Smooth muscle cell (in vitro differentiated cells): ENCODE data around the gene CACNA2D3. TPM values are rescaled to one million over a fixed set of nuclear protein-coding genes. Genes with fewer than 3 reads are reported as not detected.

ENCODE experiments used
- DNase-seq: peaks from one replicate; lab custom pipeline; 2025; ENCODE audit not compliant: unreplicated experiment; lab: John Stamatoyannopoulos, UW
- H2AFZ ChIP-seq: fragments of 200-600 bp; sonication (generic); 2 replicates; pipeline ENCODE4 v1.6.0; 2016; ENCODE audit warnings: antibody characterized with exemption, low read depth, mild to moderate bottlenecking
- H3F3A ChIP-seq: fragments of 200-600 bp; sonication (generic); 2 replicates; pipeline ENCODE4 v1.6.0; 2017; ENCODE audit warnings: antibody characterized with exemption, low read depth
- H3K27ac ChIP-seq: fragments of 200-600 bp; sonication (generic); 2 replicates; pipeline ENCODE4 v1.5.1; 2016; ENCODE audit warnings: low read depth, mild to moderate bottlenecking
- H3K27me3 ChIP-seq: fragments of 200-600 bp; sonication (generic); 2 replicates; pipeline ENCODE4 v1.6.1; 2016; ENCODE audit warnings: low read depth, mild to moderate bottlenecking
- H3K36me3 ChIP-seq: fragments of 200-600 bp; sonication (generic); 2 replicates; pipeline ENCODE4 v1.5.1; 2016; ENCODE audit warnings: low read depth
- H3K4me1 ChIP-seq: fragments of 200-600 bp; sonication (generic); 2 replicates; pipeline ENCODE4 v1.5.1; 2016; ENCODE audit warnings: low read depth
- H3K4me2 ChIP-seq: fragments of 200-600 bp; sonication (generic); 2 replicates; pipeline ENCODE4 v1.6.0; 2016; ENCODE audit warnings: mild to moderate bottlenecking
- H3K4me3 ChIP-seq: fragments of 200-600 bp; sonication (generic); 2 replicates; pipeline ENCODE4 v1.5.1; 2016; ENCODE audit warnings: mild to moderate bottlenecking
- H3K79me2 ChIP-seq: fragments of 200-600 bp; sonication (generic); 2 replicates; pipeline ENCODE4 v1.6.0; 2016; ENCODE audit warnings: low read depth, mild to moderate bottlenecking
- H3K9ac ChIP-seq: fragments of 200-600 bp; sonication (generic); 2 replicates; pipeline ENCODE4 v1.6.0; 2016; ENCODE audit warnings: low read depth
- H3K9me3 ChIP-seq: fragments of 200-600 bp; sonication (generic); replicated peaks from 2 replicates; pipeline ENCODE4 v1.5.1; 2016; ENCODE audit warnings: low read depth
- H4K20me1 ChIP-seq: fragments of 200-600 bp; sonication (generic); 2 replicates; pipeline ENCODE4 v1.6.0; 2016; ENCODE audit warnings: low read depth
- CTCF ChIP-seq: fragments of 200-600 bp; sonication (generic); IDR thresholded peaks from 2 replicates; pipeline ENCODE4 v1.5.1; 2017; ENCODE audit warnings: borderline replicate concordance, mild to moderate bottlenecking, antibody characterized with exemption; ENCODE audit not compliant: insufficient read depth, poor library complexity, severe bottlenecking
- WGBS: methylation state at CpG from one replicate; pipeline ENCODE4 v1.1.7; 2016; ENCODE audit warnings: low lambda C conversion rate; 5-methylcytosine and 5-hydroxymethylcytosine counted together
- polyA plus RNA-seq: library from polyadenylated mRNA; unstranded; fragments of >200 nt; fragmentation: Nextera tagmentation; extraction: Ambion mirVana; gene quantifications from 2 replicates; pipeline ENCODE4 v1.2.1, GENCODE V29; 2016
- total RNA-seq: library from RNA; depleted of rRNA; stranded (reverse); fragments of >200 nt; gene quantifications from 2 replicates; pipeline ENCODE4 v1.2.3, GENCODE V29; 2014

CACNA2D3 gene
- total and polyA plus RNA-seq, 2 experiments from 2014 or later = 0.15 to 0.90 TPM

- Histone ChIP-seq H3K36me3 (no peaks in the 10 kb centered on the region), H3K4me3 (no peak overlapping the region), H3K79me2 (no peaks in the 10 kb centered on the region), H3K9ac (no peak overlapping the region), H3K4me2 (no peak overlapping the region), H3F3A (no peaks in the 10 kb centered on the region), H3K4me1 (no peaks in the 10 kb centered on the region), H3K9me3 (no peaks in the 10 kb centered on the region), H2AFZ (no peak overlapping the region), H3K27me3 (no peaks in the 10 kb centered on the region), H4K20me1 (no peaks in the 10 kb centered on the region), H3K27ac (no peak overlapping the region)
- no peak for DNase-seq
- no peak for TF ChIP-seq CTCF
Observed at GRCh38 chr3:54801977-54802376, 679.6 kb downstream of the CACNA2D3 start.

GRCh38 chr3:54810401-54810800, 688.0 kb downstream of the CACNA2D3 start:
- Histone ChIP-seq H3K27ac (no peak overlapping the region), H3K4me3 (no peak overlapping the region), H3K4me1 (no peaks in the 10 kb centered on the region), H3K36me3 (no peaks in the 10 kb centered on the region), H4K20me1 (no peaks in the 10 kb centered on the region), H3K4me2 (no peak overlapping the region), H3F3A (no peaks in the 10 kb centered on the region), H2AFZ (no peak overlapping the region), H3K9me3 (no peaks in the 10 kb centered on the region), H3K79me2 (no peaks in the 10 kb centered on the region), H3K27me3 (no peaks in the 10 kb centered on the region), H3K9ac (no peak overlapping the region)
- TF ChIP-seq CTCF = no peak
- no peak for DNase-seq
- 90% methylated on average over 3 of the region's 3 CpGs for WGBS

GRCh38 chr3:54814224-54814623, 691.9 kb downstream of the CACNA2D3 start:
- H3K79me2 ChIP-seq = no peaks in the 10 kb centered on the region
- no peaks in the 10 kb centered on the region for H3K27me3 ChIP-seq
- H4K20me1 ChIP-seq = no peaks in the 10 kb centered on the region
- no peaks in the 10 kb centered on the region for H3F3A ChIP-seq
- H3K36me3 ChIP-seq = no peaks in the 10 kb centered on the region
- TF ChIP-seq CTCF = no peak
- no peak overlapping the region for H3K4me3 ChIP-seq
- H3K9ac ChIP-seq = no peak overlapping the region
- no peaks in the 10 kb centered on the region for H3K4me1 ChIP-seq
- no peak for DNase-seq
- no peak overlapping the region for H2AFZ ChIP-seq
- H3K4me2 ChIP-seq = no peak overlapping the region
- WGBS = 97% methylated on average over 3 of the region's 3 CpGs
- H3K9me3 ChIP-seq = no peaks in the 10 kb centered on the region
- H3K27ac ChIP-seq = no peak overlapping the region

- H3K79me2 ChIP-seq = no peaks in the 10 kb centered on the region
- no peaks in the 10 kb centered on the region for H3K27me3 ChIP-seq
- H3K36me3 ChIP-seq = no peaks in the 10 kb centered on the region
- no peak overlapping the region for H2AFZ ChIP-seq
- no peaks in the 10 kb centered on the region for H3F3A ChIP-seq
- no peak overlapping the region for H3K27ac ChIP-seq
- no peaks in the 10 kb centered on the region for H4K20me1 ChIP-seq
- H3K9ac ChIP-seq = no peak overlapping the region
- no peaks in the 10 kb centered on the region for H3K9me3 ChIP-seq
- H3K4me3 ChIP-seq = no peak overlapping the region
- H3K4me1 ChIP-seq = peaks cover 9% of the 10 kb centered on the region
- no peak overlapping the region for H3K4me2 ChIP-seq
- no peak for DNase-seq
- no peak for TF ChIP-seq CTCF
- 68% methylated on average over 1 of the region's 1 CpG for WGBS
Observed at GRCh38 chr3:54817628-54818027, 695.3 kb downstream of the CACNA2D3 start.
